ENCODE results near the gene GPR39.

DNA sequence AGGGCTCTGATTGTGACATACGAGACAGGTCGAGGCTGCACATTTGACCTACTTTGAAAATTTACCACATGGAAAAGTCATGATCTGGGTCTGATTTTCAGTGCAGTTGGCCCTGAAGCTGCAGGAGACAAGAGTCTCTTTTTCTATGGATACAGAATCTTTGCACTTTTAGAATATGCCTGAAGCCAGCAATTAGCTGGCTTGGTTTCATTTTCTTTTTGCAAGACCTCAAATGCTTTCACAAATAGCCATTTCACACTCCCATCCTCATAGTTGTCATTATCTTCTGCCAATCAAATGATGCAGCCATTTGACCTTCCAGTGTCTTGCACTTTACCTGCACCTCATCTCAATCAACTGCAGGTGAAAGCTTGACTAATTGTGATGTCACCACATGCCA is 59.0 kb downstream of the GPR39 start:
- no peak for TF ChIP-seq POLR2AphosphoS5 (IDR thresholded peaks at IDR 0.05)
- TF ChIP-seq CTCF (IDR thresholded peaks at IDR 0.05) = no peak
- no peak for TF ChIP-seq POLR2A (IDR thresholded peaks at IDR 0.05)

Data from upper lobe of left lung (tissue), 4 donors.